PC-3 (cell line): ENCODE measurements around the gene PTDSS2.

Experiments
- CTCF ChIP-seq: fragments of 300-600 bp; sonication (generic); conservative IDR thresholded peaks from 2 replicates; pipeline ENCODE4 v1.5.1; 2017; ENCODE audit warnings: antibody characterized with exemption, low read depth, mild to moderate bottlenecking, low read length
- EZH2phosphoT487 ChIP-seq: fragments of 300-600 bp; sonication (generic); IDR thresholded peaks from 2 replicates; pipeline ENCODE4 v1.6.1; 2018; ENCODE audit warnings: mild to moderate bottlenecking, antibody characterized with exemption, low read length, borderline replicate concordance

- TF ChIP-seq CTCF (no peak), EZH2phosphoT487 (no peak)
Measured at GRCh38 chr11:538431-539051, 88.5 kb downstream of the PTDSS2 start.
